GM23338 (cell line): ENCODE results near the gene PSMC3. TPM values are rescaled to one million over a fixed set of nuclear protein-coding genes. Genes with fewer than 3 reads are reported as not detected.

Experiments
- ATAC-seq: fragments of 200-7000 bp; cut with Tn5 transposase; 3 replicates; pipeline ENCODE4 v1.9.1; 2020
- DNase-seq: peaks from one replicate; pipeline ENCODE4 v3.0.0-alpha.2; 2015; ENCODE audit warnings: low spot score
- H2AFZ ChIP-seq: fragments of 200-600 bp; sonication (generic); 2 replicates; pipeline ENCODE4 v1.8.0; 2016; ENCODE audit warnings: antibody characterized with exemption, mild to moderate bottlenecking, moderate library complexity
- H3F3A ChIP-seq: fragments of 200-600 bp; sonication (generic); replicated peaks from 2 replicates; pipeline ENCODE4 v1.8.0; 2017; ENCODE audit warnings: antibody characterized with exemption, mixed run types, low read depth
- H3K27ac ChIP-seq: fragments of 200-600 bp; sonication (generic); 2 replicates; pipeline ENCODE4 v1.6.1; 2016; ENCODE audit warnings: low read depth
- H3K27me3 ChIP-seq: fragments of 200-600 bp; sonication (generic); 2 replicates; pipeline ENCODE4 v1.8.0; 2016; ENCODE audit warnings: mild to moderate bottlenecking, mixed run types, moderate library complexity; ENCODE audit not compliant: insufficient read depth
- H3K36me3 ChIP-seq: fragments of 200-600 bp; sonication (generic); 2 replicates; pipeline ENCODE4 v1.8.0; 2016; ENCODE audit warnings: mild to moderate bottlenecking; ENCODE audit not compliant: insufficient read depth
- H3K4me1 ChIP-seq: fragments of 200-600 bp; sonication (generic); 2 replicates; pipeline ENCODE4 v1.8.0; 2016; ENCODE audit warnings: mild to moderate bottlenecking, moderate library complexity; ENCODE audit not compliant: insufficient read depth
- H3K4me2 ChIP-seq: fragments of 200-600 bp; sonication (generic); 2 replicates; pipeline ENCODE4 v1.7.1; 2017; ENCODE audit warnings: mixed run types
- H3K4me3 ChIP-seq: fragments of 200-600 bp; sonication (generic); 2 replicates; pipeline ENCODE4 v1.6.1; 2016; ENCODE audit warnings: mixed run types
- H3K79me2 ChIP-seq: fragments of 200-600 bp; sonication (generic); replicated peaks from 2 replicates; pipeline ENCODE4 v1.8.0; 2017; ENCODE audit warnings: mild to moderate bottlenecking; ENCODE audit not compliant: insufficient read depth
- H3K9me2 ChIP-seq: fragments of 200-600 bp; sonication (generic); 2 replicates; pipeline ENCODE4 v1.8.0; 2017; ENCODE audit not compliant: insufficient read depth
- H4K20me1 ChIP-seq: fragments of 200-600 bp; sonication (generic); replicated peaks from 2 replicates; pipeline ENCODE4 v1.8.0; 2017; ENCODE audit warnings: mild to moderate bottlenecking; ENCODE audit not compliant: insufficient read depth
- H3K27ac Mint-ChIP-seq: 2 replicates; pipeline ENCODE4 v1.8.0; 2020; ENCODE audit warnings: inconsistent platforms, mild to moderate bottlenecking, moderate library complexity, mixed read lengths
- H3K27me3 Mint-ChIP-seq: 3 replicates; pipeline ENCODE4 v1.8.0; 2022; ENCODE audit warnings: low read depth, mild to moderate bottlenecking, moderate library complexity, mixed read lengths, inconsistent platforms; ENCODE audit not compliant: insufficient read depth, poor library complexity
- H3K36me3 Mint-ChIP-seq: 3 replicates; pipeline ENCODE4 v1.8.0; 2021; ENCODE audit warnings: low read depth, mild to moderate bottlenecking, inconsistent platforms, moderate library complexity, mixed read lengths
- H3K4me1 Mint-ChIP-seq: 3 replicates; pipeline ENCODE4 v1.8.0; 2020; ENCODE audit warnings: mild to moderate bottlenecking, inconsistent platforms, mixed read lengths
- H3K4me3 Mint-ChIP-seq: 3 replicates; pipeline ENCODE4 v1.8.0; 2021; ENCODE audit warnings: moderate library complexity, mild to moderate bottlenecking, inconsistent platforms, mixed read lengths
- H3K9me3 Mint-ChIP-seq: 3 replicates; pipeline ENCODE4 v1.8.0; 2020; ENCODE audit warnings: moderate library complexity, mild to moderate bottlenecking, inconsistent platforms, mixed read lengths
- CTCF ChIP-seq, 2 experiments: fragments of 200-600 bp in 1 of 2; sonication (generic) in 1 of 2; conservative IDR thresholded peaks; 2 replicates each; pipeline versions ENCODE4 v1.5.1 to v1.6.1; 2016 to 2017; ENCODE audit warnings: antibody characterized with exemption in 2 of 2, low read depth in 2 of 2, mild to moderate bottlenecking in 2 of 2, moderate library complexity in 1 of 2
- ETS1 ChIP-seq: IDR thresholded peaks from 2 replicates; pipeline ENCODE4 v1.6.1; 2016; ENCODE audit warnings: antibody characterized with exemption
- EZH2 ChIP-seq: fragments of 200-600 bp; sonication (generic); IDR thresholded peaks from one replicate; pipeline ENCODE4 v1.8.0; 2017; ENCODE audit warnings: antibody characterized with exemption, mild to moderate bottlenecking, low read depth; ENCODE audit not compliant: unreplicated experiment
- EZH2phosphoT487 ChIP-seq: fragments of 200-600 bp; sonication (generic); IDR thresholded peaks from one replicate; pipeline ENCODE4 v1.8.1; 2018; ENCODE audit warnings: antibody characterized with exemption; ENCODE audit not compliant: unreplicated experiment
- POLR2AphosphoS5 ChIP-seq: IDR thresholded peaks from 2 replicates; pipeline ENCODE4 v1.6.1; 2016; ENCODE audit warnings: antibody characterized with exemption, low read depth
- ZNF114 ChIP-seq: fragments of 250-450 bp; sonication (Bioruptor Pico); IDR thresholded peaks from 2 replicates; pipeline ENCODE4 v1.5.0; 2020; ENCODE audit warnings: mild to moderate bottlenecking, moderate library complexity
- ZNF331 ChIP-seq: fragments of 250-450 bp; sonication (Bioruptor Pico); IDR thresholded peaks from 2 replicates; pipeline ENCODE4 v1.5.0; 2020; ENCODE audit warnings: low read depth, mild to moderate bottlenecking, moderate library complexity
- ZNF462 ChIP-seq: fragments of 250-450 bp; sonication (Bioruptor Pico); IDR thresholded peaks from 2 replicates; pipeline ENCODE4 v1.5.0; 2020; ENCODE audit warnings: mild to moderate bottlenecking, moderate library complexity
- polyA plus RNA-seq: library from polyadenylated mRNA; unstranded; fragments of >200 nt; fragmentation: Nextera tagmentation; extraction: Ambion mirVana; gene quantifications from 2 replicates; pipeline ENCODE4 v1.2.1, GENCODE V29; 2016
- total RNA-seq: library from RNA; depleted of rRNA; stranded (reverse); fragments of >200 nt; shearing (Covaris generic); gene quantifications from 2 replicates; pipeline ENCODE4 v1.2.3, GENCODE V29; 2014

Gene PSMC3
- total and polyA plus RNA-seq, 2 experiments from 2014 or later: 147 to 190 TPM

GRCh38 chr11:47437746-47438418, 11.6 kb upstream of the PSMC3 start:
- ATAC-seq (peak; percentile 23; the same call in 2 of the 3 replicates), DNase-seq (no peak)
- no peak overlapping the region for H2AFZ ChIP-seq
- Mint-ChIP-seq H3K4me3 (no peak overlapping the region), H3K27ac (no peak overlapping the region), H3K4me1 (no peaks in the 10 kb centered on the region), H3K36me3 (no peaks in the 10 kb centered on the region), H3K27me3 (peaks cover 2% of the 10 kb centered on the region), H3K9me3 (no peaks in the 10 kb centered on the region; the same call in 2 of the 3 replicates)
- no peaks in the 10 kb centered on the region for H3K79me2 ChIP-seq
- H3K36me3 ChIP-seq: no peaks in the 10 kb centered on the region
- no peak overlapping the region for H3K4me3 ChIP-seq
- H3K4me2 ChIP-seq: no peak overlapping the region
- TF ChIP-seq ETS1 (no peak), CTCF (conservative IDR thresholded peaks at IDR 0.05; ENCODE audit: low read depth in 2 of 2) (0 out of 4 replicates have a peak, but pooled peaks of 1 of the 2 experiments have one; percentile 5)
- H3K27ac ChIP-seq: no peak overlapping the region
- H3F3A ChIP-seq: no peaks in the 10 kb centered on the region
- no peaks in the 10 kb centered on the region for H3K4me1 ChIP-seq
- no peaks in the 10 kb centered on the region for H3K9me2 ChIP-seq
- no peaks in the 10 kb centered on the region for H4K20me1 ChIP-seq
- H3K27me3 ChIP-seq: no peaks in the 10 kb centered on the region

GRCh38 chr11:47437218-47437745, 11.0 kb upstream of the PSMC3 start:
- H3K4me3 Mint-ChIP-seq: no peak overlapping the region
- ATAC-seq (no peak), DNase-seq (no peak)
- Histone ChIP-seq H3K27me3 (no peaks in the 10 kb centered on the region), H3K9me2 (no peaks in the 10 kb centered on the region), H4K20me1 (no peaks in the 10 kb centered on the region), H3K79me2 (no peaks in the 10 kb centered on the region), H3F3A (no peaks in the 10 kb centered on the region), H3K4me3 (no peak overlapping the region), H2AFZ (no peak overlapping the region), H3K36me3 (no peaks in the 10 kb centered on the region), H3K4me2 (no peak overlapping the region), H3K4me1 (no peaks in the 10 kb centered on the region), H3K27ac (no peak overlapping the region)
- no peaks in the 10 kb centered on the region for H3K4me1 Mint-ChIP-seq
- H3K36me3 Mint-ChIP-seq: no peaks in the 10 kb centered on the region
- H3K9me3 Mint-ChIP-seq: no peaks in the 10 kb centered on the region; the same call in 2 of the 3 replicates
- peaks cover 2% of the 10 kb centered on the region for H3K27me3 Mint-ChIP-seq
- H3K27ac Mint-ChIP-seq: no peak overlapping the region
- TF ChIP-seq ZNF331 (no peak), CTCF (conservative IDR thresholded peaks at IDR 0.05; ENCODE audit: low read depth in 2 of 2) (no peak), ZNF114 (CRISPR knock-in tag) (no peak), EZH2 (no peak), POLR2AphosphoS5 (no peak), EZH2phosphoT487 (no peak), ZNF462 (CRISPR knock-in tag) (no peak)
